Measurements from ENCODE around the gene EHD3. TPM values are rescaled to one million over a fixed set of nuclear protein-coding genes. Genes with fewer than 3 reads are reported as not detected.
A peak's percentile ranks its signal among the peaks of the same experiment; 100 is the strongest.

The EHD3 gene
- polyA plus RNA-seq (ENCODE audit: insufficient read length) = 3.6 TPM

DNA sequence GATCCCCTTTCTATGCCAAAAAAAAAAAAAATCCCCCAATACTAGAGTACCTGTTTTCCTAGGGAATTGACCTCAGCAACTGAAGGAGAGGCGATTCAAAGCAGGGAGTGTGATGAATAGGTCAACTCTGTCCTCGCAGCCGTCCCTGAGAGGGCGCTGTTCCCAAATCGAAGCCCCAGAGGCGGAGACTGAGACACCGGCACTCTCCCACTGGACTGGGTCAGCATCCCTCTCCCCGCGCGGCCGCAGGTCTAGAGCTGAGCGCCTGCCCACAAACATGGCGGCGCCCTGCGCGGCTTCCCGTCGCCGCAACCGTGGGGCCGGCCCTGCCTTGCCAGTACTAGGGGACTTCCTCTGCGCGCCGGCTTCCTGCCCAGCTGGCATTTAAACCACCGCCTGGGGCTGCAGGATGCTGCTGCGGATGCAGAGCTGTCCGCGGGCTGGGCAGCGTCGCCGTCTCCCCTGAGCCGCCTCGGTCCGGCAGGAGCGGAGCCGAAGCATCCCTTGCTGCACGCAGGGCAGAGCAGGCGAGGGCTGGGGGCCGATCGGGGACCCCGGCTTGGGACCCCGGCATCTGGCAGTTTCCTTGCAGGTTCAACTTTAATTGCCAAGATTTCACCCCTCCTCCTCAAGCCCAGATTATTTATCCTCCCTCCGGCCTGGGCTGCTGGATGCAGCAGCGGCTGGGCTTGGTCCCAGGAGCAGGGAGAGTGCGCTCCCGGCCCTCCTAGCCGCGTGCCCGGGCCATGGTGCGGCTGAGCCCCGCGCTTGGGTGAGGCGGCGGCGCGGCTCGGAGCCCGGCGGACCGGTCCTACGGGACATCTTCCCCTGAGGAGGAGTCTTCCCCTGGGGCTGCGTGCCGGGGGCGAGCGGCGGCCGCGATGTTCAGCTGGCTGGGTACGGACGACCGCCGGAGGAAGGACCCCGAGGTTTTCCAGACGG lies at the start of gene EHD3:
EHD3 (plus strand) TSS at position 412 of the 942 bp plus-strand sequence; CDS start at position 882, 470 bp downstream.
- DNase-seq = peak; percentile 83

DNA sequence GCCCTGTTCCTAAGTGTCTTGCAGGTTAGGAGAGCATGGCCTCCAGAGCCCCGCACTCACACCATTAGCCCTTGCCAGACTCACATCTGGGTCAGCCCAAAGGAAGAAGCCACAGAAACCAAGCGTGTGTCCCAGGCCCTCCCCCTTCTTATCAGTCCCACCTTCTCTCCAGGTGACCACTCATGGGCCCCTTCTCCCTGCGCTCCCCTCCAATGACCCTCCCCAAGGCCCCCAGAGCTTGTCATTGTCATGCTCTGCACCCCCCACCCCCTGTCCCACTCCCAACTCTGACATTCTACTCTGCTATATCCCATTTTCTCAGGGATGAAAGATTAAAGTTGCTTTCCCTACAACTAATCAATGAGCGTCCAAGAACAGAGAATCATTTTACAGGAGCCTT lies 46.8 kb upstream of the EHD3 start:
- no peak for DNase-seq

DNA sequence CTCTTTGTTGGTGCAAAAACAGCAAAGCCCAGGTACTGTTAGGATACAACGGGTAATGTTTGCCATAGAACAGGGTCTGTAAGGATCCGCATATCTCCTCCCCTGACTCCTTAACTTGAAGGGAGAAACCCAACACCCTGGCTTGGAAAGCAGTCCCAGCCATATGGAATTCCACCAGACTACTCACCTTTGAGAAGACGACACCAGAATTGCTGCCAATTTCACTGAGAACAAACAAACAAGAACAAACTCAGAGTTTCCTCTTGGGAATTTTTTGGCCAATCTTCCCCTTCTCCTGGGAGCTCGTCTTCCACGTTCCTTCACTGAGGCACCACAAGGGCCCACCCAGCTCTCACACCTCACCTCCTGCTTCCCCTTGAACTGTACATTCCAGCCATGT lies 45.8 kb upstream of the EHD3 start:
- no peak for DNase-seq

DNA sequence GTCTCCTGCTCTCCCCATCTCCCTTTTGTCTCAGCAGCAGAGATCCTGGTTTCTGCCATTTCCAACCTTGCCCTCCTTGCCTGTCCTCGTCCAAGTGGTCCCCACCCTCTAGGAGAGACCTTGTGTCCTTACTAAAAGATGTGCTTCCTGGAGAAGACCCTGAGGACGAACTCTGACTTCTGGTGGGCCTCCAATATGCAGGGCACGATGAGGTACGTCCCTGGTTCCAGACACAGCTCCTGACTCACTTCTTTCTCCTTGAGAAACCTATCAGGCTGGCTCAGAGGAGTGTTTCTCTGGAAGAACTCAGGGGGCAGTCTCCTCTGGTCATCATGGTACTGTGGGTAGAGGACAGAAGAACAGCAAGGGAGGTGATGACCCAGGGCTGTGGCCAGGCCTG lies 44.8 kb upstream of the EHD3 start:
- DNase-seq = no peak

DNA sequence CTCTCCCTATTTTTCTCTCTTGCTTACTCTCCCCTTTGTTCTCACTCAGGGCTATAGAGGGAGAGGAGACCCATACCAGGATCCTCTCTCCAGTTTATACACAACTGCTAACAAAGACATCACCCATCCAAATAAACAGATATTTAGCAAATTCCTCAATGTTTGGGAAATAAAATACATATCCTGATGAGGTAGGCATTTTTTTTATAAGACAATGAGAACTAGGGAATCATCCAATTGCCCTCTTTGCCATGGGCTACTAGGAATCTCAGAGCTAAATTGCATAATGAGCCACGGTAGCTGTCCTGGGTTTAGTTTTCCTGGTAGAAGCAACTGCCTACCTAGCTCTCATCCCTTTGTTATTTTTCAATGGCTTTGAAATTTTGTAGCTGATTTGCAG lies 43.8 kb upstream of the EHD3 start:
- no peak for DNase-seq

DNA sequence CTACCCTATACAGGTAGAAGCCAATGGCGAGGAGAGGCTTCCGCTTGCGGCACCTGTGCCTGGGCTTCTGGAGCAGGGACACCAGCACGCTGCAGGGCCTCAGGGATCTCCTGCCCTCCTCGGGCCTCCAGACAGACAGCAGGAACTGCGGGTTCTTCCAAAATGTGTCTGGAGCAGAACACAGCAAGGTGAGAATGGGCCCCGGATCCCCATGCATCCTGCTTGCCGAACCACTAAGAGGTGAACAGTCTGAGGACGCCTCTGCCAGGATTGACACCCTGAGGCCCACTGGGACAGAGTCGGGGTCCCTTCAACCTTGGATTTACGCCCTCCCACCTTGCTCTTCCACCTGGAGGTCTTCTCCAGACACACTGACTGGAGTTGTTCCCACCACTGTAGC lies 42.0 kb upstream of the EHD3 start:
- DNase-seq = no peak

DNA sequence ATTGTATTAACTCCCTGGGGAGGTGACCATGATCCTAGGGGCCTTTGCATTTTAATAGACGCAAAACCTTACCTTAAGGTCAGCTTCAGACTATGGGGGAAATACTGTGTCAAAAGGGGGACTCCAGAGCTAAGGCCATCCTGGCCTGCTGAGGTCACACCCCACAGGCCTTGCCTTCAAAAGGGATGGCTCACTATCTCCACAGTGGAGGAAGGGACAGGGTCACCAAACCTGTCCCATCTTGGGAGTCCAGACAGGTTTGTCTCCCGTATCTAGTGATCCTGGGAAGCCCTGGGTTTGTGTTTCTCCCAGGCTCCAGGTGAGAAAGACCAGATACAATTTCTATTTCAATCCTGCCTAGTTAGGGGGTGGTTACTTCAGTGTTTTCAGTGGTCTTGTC lies 41.6 kb upstream of the EHD3 start:
- no peak for DNase-seq

DNA sequence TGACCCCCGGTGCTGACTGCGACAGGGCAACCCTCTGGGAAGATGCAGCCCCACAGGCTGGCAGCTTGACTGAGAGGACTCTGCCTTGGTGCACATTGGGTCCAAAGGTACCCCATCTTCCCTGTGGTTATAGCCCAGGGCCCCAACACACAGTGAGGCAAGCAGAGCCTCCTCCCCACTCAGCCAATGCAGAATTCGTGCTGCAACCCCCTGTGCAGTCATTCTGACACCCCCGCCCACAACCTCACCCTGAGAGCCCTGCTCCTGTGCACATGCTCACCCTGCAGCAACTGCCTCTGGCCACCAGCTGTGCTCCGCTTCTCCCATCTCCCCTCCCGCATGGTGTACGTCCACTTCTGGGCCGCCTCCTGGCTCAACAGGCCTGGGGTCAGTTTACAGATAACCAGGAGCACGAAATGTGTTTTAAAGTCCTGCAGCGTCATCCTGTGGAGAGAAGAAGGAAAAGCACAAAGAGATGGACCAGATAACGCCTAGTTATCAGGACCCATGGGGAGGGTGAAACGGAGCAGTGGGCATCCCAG lies 41.0 kb upstream of the EHD3 start:
- no peak for DNase-seq

DNA sequence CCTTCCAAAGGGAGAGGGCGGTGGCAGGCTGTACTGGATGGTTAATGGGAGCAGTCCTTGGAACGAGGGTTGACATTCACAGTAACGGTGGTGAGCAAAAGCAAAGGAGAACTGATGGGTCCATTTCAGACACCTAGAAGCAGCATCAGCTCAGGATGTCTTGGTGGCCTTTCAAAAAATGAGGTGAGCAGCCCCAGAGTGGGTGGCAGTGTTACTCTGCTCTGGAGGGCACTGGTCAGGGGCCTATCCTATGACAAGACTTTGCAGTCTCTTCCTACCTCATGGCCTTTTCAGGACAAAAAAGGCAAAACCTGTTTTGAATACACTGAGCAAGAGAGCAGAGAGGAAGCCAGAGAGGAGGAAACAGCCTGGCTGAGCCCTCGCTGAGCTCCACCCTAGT lies 40.1 kb upstream of the EHD3 start:
- DNase-seq = no peak

DNA sequence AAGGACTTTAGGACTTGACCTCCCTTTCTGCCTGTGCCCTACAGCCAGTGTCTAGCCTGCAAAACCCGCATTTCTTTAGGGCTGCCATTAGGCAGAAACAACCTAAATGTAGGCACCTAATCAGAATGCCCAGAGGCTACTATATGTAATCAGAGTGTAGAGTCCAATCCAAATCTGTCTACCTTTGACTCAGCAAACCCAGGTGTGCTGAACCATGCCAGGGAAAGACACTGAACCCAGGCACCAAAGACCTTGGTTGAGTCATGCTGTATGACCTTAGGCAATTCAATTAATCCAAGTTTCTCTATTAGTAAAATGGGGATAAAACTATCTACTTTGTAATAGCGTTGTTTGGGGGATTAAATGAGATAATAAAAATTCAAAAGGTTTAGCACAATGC lies 37.3 kb upstream of the EHD3 start:
- DNase-seq = no peak

DNA sequence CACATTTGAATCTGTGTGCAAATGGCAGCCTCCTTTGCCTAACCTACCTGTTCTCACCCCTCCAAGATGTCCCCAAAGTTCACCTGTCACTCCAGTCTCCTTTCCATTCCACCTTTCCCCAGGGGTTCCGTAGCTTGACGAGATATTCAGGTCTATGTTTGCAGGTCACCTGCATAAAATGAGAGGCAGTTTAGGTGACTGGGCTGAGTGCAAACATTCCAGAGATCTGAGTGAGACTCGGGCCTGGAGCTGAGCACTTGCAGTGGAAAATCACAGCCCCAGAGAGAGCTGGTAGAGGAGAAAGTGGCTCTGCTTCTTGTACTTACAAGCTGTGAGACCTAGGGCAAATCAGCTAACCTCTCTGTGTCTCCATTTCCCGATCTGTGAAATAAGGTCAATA lies 36.8 kb upstream of the EHD3 start:
- DNase-seq = no peak

DNA sequence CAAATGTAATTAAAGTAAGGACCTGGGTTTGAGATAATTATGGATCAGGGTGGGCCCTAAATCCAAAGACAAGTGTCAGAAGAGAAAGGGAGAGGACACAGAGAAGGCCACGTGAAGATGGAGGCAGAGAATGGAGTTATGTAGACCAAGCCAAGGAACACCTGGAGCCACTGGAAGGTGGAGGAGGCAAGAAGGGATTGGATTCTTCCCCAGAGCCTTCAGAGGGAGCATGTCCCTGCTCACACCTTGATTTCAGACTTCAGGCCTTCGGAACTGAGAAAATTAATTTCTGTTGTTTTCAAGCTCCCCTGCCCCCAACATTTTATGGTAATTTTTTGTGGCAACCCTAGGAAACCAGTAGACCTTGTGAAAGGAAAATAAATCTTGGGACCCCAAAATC lies 36.3 kb upstream of the EHD3 start:
- no peak for DNase-seq

DNA sequence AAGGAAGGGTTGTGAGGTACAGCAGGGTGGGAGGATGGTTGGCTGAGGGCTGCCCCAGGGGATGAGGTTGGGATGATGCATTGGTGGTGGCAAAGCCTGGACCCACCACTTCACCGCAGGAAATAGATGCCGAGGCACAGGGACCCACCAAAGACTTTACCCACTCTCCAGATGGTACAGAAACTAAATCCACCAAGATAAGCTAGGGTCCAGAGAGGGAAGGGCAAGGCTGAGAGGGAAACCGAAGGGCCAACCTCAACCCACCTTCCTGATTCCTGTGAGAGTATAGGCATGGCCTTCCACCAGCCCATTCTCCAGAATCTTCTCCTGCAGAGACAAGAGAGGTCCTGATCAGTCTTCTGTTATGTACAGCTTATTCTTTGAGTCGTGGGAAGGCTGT lies 34.7 kb upstream of the EHD3 start:
- no peak for DNase-seq

DNA sequence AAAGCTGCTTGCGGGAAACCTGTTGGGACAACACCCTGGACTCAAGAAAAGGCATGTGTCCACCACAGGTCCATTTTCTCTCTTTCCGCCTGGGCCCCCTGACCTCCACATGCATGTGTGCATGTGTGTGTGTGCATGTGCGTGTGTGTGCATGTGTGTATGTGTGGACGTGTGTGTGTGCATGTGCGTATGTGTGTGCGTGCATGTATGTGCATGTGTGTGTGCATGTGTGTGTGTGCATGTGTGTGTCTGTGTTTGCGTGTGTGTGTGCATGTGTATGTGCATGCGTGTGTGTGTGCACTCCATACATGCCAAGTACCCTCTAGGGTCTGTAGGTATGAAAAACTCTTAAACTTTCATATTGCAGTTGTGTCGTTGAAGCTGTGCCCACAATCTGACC lies 33.0 kb upstream of the EHD3 start:
- no peak for DNase-seq

DNA sequence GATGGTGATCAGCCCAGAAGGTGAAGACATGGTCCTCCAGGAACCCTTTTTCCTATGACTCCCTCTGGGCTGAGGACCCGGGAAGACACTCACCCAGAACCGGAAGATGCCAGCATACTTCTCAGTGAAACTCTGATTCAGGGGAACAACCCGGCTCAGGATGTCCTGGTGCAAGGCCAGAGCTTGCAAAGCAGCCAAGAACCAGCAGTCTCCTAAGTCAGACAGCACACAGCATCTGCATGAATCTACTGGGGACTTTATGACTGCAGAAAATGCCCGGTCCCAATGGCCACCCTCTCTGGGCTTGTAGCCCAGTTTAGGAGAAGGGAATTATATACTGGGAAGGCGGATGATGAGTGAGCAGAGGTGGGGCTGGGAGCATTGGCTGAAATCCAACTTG lies 31.9 kb upstream of the EHD3 start:
- DNase-seq = no peak

DNA sequence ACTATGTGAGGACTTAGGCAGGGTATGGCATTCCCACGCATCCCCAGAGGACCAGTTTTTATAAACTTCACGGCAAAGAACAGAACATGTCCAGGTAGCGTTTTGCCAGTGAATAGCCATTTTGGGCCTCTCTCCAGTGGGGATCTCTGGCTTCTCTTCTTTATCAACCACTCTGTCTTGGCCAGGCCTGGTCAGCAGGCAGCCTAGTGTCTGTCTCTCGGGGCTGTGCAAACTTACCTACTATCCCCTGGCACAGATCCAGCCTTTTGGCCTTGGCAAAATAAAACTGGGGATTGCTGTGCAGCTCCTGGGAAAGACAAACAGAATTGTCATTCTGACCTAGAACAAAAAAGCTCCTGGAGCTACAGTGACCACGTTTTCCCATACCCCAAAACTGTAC lies 31.1 kb upstream of the EHD3 start:
- no peak for DNase-seq

DNA sequence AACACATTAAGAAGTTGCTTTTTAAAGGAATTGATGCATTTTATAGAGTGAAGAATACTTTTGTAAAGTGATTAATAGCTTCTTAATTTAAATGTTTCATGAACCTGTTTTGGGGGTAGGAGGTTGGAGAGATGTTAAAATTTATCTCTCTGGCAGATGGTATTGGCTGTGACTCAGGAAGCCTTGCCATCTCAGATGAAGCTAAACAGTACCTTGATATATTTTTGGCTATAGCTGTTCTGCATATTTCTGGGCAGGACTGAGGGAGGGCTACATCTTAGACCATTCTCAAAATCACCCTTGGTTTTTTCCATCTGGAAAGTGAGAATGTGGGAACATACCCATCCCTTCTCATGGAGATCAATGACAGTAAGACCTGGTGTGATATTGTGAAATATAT lies 30.0 kb upstream of the EHD3 start:
- DNase-seq = no peak

DNA sequence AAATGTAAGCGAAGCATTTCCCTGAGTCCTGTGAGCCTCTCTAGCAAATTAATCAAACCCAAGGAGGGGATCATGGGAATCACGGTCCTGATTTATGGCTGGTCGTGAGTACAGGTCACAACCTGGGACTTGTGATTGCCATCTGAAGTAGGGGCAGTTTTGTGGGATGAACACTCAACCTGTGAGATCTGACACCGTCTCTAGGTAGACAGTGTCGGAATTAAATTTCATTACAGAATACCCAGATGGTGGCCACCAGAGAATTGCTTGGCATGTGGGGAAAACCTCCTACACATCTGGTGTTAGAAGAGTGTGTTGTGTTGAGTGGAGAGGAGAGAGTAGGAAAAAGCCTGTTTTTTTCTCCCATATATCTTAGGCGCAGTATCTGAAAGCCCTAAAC lies 29.2 kb upstream of the EHD3 start:
- no peak for DNase-seq

DNA sequence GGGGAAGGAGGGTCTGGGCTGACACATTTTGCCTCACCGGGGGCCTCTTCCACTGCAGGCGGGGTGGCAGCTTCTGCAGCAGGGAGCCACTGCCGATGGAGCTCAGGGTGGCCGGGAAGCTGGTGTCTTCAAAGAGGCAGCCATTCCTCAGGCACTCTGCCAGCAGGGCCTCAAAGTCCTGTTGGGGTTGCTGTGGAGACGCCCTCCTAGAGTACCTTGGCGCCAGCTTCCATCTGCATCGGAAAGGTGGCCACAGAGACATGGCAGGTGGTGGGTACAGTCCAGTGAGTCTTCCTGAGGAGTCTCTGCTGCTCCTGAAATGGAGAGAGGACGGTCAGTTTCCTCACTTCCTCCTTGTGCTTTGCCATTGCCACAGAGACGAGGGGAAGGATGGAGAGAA lies 28.8 kb upstream of the EHD3 start:
- DNase-seq = no peak

DNA sequence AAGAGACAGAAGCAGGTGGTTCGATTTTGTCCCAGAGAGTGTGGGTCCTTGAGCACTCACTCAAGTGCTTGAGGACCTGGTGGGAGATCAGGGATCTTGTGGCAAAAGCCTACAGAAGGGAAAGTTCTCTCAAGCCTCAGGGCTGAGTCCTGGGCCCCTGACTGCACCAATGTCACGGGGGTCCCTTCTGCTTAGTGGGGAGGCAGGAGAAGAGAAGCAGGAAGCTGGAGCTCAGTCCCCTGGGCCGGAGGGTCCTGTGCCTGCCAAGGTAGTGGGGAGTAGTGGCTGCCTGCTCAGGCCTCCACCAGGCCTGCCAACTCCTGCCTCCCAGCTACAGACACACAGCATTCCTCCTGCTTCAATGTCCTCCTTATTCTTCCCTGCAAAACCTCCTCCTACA lies 28.3 kb upstream of the EHD3 start:
- no peak for DNase-seq

DNA sequence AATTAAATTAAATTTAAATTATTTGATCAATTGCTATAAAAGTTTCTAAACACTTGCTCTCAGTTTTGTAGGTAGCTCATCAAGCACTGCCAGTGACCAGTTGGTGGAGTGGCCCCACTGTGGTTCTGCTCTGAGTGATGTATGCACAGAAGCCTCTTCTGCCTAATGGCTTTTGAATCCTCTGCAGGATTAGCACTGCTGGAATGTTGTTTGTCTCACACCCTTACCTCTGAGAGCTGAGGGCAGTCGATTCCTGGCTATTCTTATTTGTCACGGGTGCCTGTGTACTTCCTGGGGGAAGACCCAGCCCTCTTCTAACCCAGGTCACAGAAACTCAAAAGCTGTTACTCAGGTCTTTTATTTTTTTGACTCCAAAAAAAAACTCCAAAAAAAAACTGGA lies 26.2 kb upstream of the EHD3 start:
- no peak for DNase-seq

DNA sequence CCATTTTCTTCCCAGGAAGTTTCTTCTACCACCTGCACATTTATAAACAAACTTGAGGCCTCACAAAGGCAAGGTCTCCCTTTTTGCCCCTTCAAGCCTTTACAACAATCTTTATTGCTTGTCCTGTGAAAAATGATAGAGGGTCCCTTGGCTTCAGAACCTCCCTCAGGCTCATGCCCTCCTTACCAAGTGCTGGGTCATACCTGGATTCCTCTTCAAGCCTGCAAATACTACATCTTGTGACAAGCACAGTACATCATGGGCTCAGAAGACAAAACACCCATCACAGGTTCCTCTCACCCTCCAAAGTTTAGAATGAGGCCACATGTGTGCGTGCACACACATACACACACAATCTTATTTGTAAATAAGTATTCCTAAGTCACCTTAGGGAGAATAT lies 25.7 kb upstream of the EHD3 start:
- no peak for DNase-seq

DNA sequence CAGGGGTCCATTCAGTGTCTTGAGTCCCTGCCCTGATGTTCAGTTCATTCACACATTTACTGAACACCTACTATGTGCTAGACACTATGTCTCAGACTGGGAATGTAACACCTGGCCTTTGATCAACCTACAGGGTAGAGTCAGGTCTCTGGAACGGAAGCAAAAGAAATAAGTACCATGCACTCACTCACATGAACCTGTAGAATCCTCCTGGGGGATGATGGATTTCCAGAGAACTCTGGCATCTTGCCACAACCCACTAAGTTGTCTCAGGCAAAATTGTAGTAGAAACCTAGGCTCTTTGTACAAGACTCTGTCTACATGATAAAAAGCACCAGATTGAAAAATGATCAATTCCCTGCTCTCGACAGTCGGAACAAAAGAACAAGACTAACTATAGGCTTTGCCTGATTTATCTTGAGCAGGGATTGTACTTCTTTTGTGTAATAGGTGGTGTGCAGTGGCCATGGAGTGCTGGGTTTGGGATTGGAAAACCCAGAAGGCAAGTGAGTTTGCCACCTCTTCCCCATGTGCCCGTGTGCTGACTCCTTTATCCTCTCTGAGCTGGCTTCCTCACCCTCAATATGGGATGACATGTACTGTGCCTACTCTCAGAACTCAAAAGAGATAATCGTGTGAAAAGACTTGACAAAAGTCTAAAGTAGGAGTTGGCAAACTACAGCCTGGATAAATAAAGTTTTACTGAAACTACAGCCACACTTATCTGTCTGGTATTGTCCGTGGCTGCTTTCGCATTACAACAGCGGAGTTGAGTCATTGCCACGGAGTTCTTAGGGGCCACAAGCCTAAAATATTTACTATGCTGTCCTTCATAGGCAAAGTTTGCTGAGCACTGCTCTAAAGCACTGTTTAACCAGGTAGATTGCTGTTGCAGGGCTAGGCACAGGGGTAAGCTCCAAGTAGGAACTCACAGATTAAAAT lies 21.0 kb upstream of the EHD3 start:
- no peak for DNase-seq
